H9 (cell line): ENCODE results near the gene TTLL12. TPM values are rescaled to one million over a fixed set of nuclear protein-coding genes. Genes with fewer than 3 reads are reported as not detected.

Source experiments
- DNase-seq: peaks from one replicate; pipeline ENCODE4 v3.0.0-alpha.2; 2017
- H2AFZ ChIP-seq: one replicate; pipeline ENCODE4 v1.6.1; 2013; ENCODE audit warnings: mild to moderate bottlenecking, low read length, control low read depth, moderate library complexity
- H2AK5ac ChIP-seq: 2 replicates; pipeline ENCODE4 v1.6.1; 2013; ENCODE audit warnings: low read length, control low read depth, mixed read lengths; ENCODE audit not compliant: insufficient read length
- H2BK120ac ChIP-seq: one replicate; pipeline ENCODE4 v1.6.1; 2013; ENCODE audit warnings: low read depth, mild to moderate bottlenecking, low read length, control low read depth, inconsistent platforms; ENCODE audit not compliant: poor library complexity, severe bottlenecking
- H2BK12ac ChIP-seq: 2 replicates; pipeline ENCODE4 v1.6.1; 2013; ENCODE audit warnings: low read length, control low read depth, mixed read lengths, low read depth; ENCODE audit not compliant: insufficient read length
- H2BK15ac ChIP-seq: 2 replicates; pipeline ENCODE4 v1.6.1; 2013; ENCODE audit warnings: low read depth, low read length, control low read depth
- H2BK20ac ChIP-seq: one replicate; pipeline ENCODE4 v1.6.1; 2013; ENCODE audit warnings: low read depth, mild to moderate bottlenecking, low read length, control low read depth, inconsistent platforms; ENCODE audit not compliant: poor library complexity, severe bottlenecking
- H2BK5ac ChIP-seq: 2 replicates; pipeline ENCODE4 v1.6.1; 2013; ENCODE audit warnings: low read length, control low read depth, mixed read lengths; ENCODE audit not compliant: insufficient read length
- H3K14ac ChIP-seq: 2 replicates; pipeline ENCODE4 v1.6.1; 2013; ENCODE audit warnings: low read length, control low read depth; ENCODE audit not compliant: insufficient read depth
- H3K18ac ChIP-seq: 2 replicates; pipeline ENCODE4 v1.6.1; 2013; ENCODE audit warnings: low read depth, mild to moderate bottlenecking, mixed read lengths, low read length, control low read depth; ENCODE audit not compliant: insufficient read length
- H3K23ac ChIP-seq: 2 replicates; pipeline ENCODE4 v1.6.1; 2013; ENCODE audit warnings: low read length, control low read depth, mixed read lengths, low read depth; ENCODE audit not compliant: insufficient read length
- H3K23me2 ChIP-seq: 2 replicates; pipeline ENCODE4 v1.6.1; 2013; ENCODE audit warnings: low read depth, mild to moderate bottlenecking, mixed read lengths, low read length, control low read depth; ENCODE audit not compliant: insufficient read length, poor library complexity, severe bottlenecking
- H3K27ac ChIP-seq: 2 replicates; pipeline ENCODE4 v1.5.1; 2013; ENCODE audit warnings: low read length, control low read depth, mixed read lengths, low read depth; ENCODE audit not compliant: insufficient read length
- H3K27me3 ChIP-seq: 2 replicates; pipeline ENCODE4 v1.6.1; 2013; ENCODE audit warnings: low read length, control low read depth, inconsistent platforms; ENCODE audit not compliant: insufficient read depth
- H3K4ac ChIP-seq: 2 replicates; pipeline ENCODE4 v1.6.1; 2013; ENCODE audit warnings: low read depth, mild to moderate bottlenecking, control low read depth, inconsistent platforms, low read length, moderate library complexity
- H3K4me1 ChIP-seq: 2 replicates; pipeline ENCODE4 v1.6.1; 2013; ENCODE audit warnings: low read length, control low read depth, inconsistent platforms; ENCODE audit not compliant: insufficient read depth
- H3K4me2 ChIP-seq: 2 replicates; pipeline ENCODE4 v1.6.1; 2013; ENCODE audit warnings: low read length, control low read depth, mixed read lengths; ENCODE audit not compliant: insufficient read length, insufficient read depth
- H3K56ac ChIP-seq: 2 replicates; pipeline ENCODE4 v1.6.1; 2013; ENCODE audit warnings: low read depth, mild to moderate bottlenecking, mixed read lengths, low read length, control low read depth; ENCODE audit not compliant: insufficient read length
- H3K79me1 ChIP-seq: 2 replicates; pipeline ENCODE4 v1.6.1; 2013; ENCODE audit warnings: low read depth, mild to moderate bottlenecking, moderate library complexity, low read length, control low read depth, inconsistent platforms; ENCODE audit not compliant: insufficient read depth, poor library complexity, severe bottlenecking
- H3K79me2 ChIP-seq: 2 replicates; pipeline ENCODE4 v1.6.1; 2013; ENCODE audit warnings: low read length, control low read depth, inconsistent platforms; ENCODE audit not compliant: insufficient read depth
- H3K9ac ChIP-seq: 2 replicates; pipeline ENCODE4 v1.6.1; 2013; ENCODE audit warnings: low read length, control low read depth, mixed read lengths; ENCODE audit not compliant: insufficient read length; ENCODE audit errors: extremely low read depth
- H3K9me3 ChIP-seq: one replicate; pipeline ENCODE4 v1.6.1; 2013; ENCODE audit warnings: low read depth, low read length, inconsistent platforms; ENCODE audit not compliant: control insufficient read depth
- H3T11ph ChIP-seq: one replicate; pipeline ENCODE4 v1.6.1; 2013; ENCODE audit warnings: mild to moderate bottlenecking, low read length, control low read depth, inconsistent platforms
- H4K20me1 ChIP-seq: one replicate; pipeline ENCODE4 v1.6.1; 2013; ENCODE audit not compliant: control insufficient read depth, insufficient read length, insufficient read depth
- H4K5ac ChIP-seq: 2 replicates; pipeline ENCODE4 v1.6.1; 2013; ENCODE audit warnings: low read depth, mild to moderate bottlenecking, mixed read lengths, low read length, control low read depth; ENCODE audit not compliant: insufficient read length
- H4K8ac ChIP-seq: replicated peaks from 2 replicates; pipeline ENCODE4 v1.6.1; 2013; ENCODE audit warnings: low read length, control low read depth, mixed read lengths, low read depth; ENCODE audit not compliant: insufficient read length
- H4K91ac ChIP-seq: 2 replicates; pipeline ENCODE4 v1.6.1; 2013; ENCODE audit warnings: low read depth, mild to moderate bottlenecking, moderate library complexity, mixed read lengths, low read length, control low read depth; ENCODE audit not compliant: insufficient read length
- H3K27ac Mint-ChIP-seq, 3 experiments: 2 replicates in 2 of 3; 3 replicates in 1 of 3; pipeline ENCODE4 v1.8.0; 2020 to 2021; ENCODE audit warnings: mixed read lengths in 3 of 3, mild to moderate bottlenecking in 1 of 3, moderate library complexity in 1 of 3
- H3K27me3 Mint-ChIP-seq: 2 replicates; pipeline ENCODE4 v1.8.0; 2021; ENCODE audit warnings: low read depth, mild to moderate bottlenecking, moderate library complexity, mixed read lengths
- H3K36me3 Mint-ChIP-seq, 3 experiments: 2 replicates in 2 of 3; 3 replicates in 1 of 3; pipeline ENCODE4 v1.8.0; 2020 to 2021; ENCODE audit warnings: low read depth in 3 of 3, mixed read lengths in 3 of 3; ENCODE audit not compliant: insufficient read depth in 1 of 3
- H3K4me1 Mint-ChIP-seq, 2 experiments: 2 replicates each; pipeline ENCODE4 v1.8.0; 2020; ENCODE audit warnings: mixed read lengths in 2 of 2
- H3K4me3 Mint-ChIP-seq, 2 experiments: 2 replicates in 1 of 2; 3 replicates in 1 of 2; pipeline ENCODE4 v1.8.0; 2020 to 2021; ENCODE audit warnings: mild to moderate bottlenecking in 2 of 2, mixed read lengths in 2 of 2, moderate library complexity in 1 of 2
- H3K9me3 Mint-ChIP-seq, 2 experiments: 2 replicates in 1 of 2; 3 replicates in 1 of 2; pipeline ENCODE4 v1.8.0; 2020; ENCODE audit warnings: mild to moderate bottlenecking in 2 of 2, mixed read lengths in 2 of 2, moderate library complexity in 1 of 2
- CTCF ChIP-seq: fragments of 200-600 bp; sonication (generic); conservative IDR thresholded peaks from 3 replicates; pipeline ENCODE4 v1.8.0; 2021; ENCODE audit warnings: antibody characterized with exemption, mild to moderate bottlenecking
- WGBS: extraction: QIAGEN DNeasy Blood & Tissue Kit; methylation state at CpG from one replicate; pipeline ENCODE4 v1.1.7; 2013; ENCODE audit warnings: missing lambda C conversion rate, low lambda C conversion rate, mixed read lengths; ENCODE audit not compliant: insufficient read length; ENCODE audit errors: extremely low coverage; 5-methylcytosine and 5-hydroxymethylcytosine counted together
- total RNA-seq: library from RNA; stranded (reverse); gene quantifications from 2 replicates; pipeline ENCODE4 v1.2.1, GENCODE V29; 2021

The TTLL12 gene
- total RNA-seq, 1 experiment from 2014 or later: 89.6 TPM

- Histone ChIP-seq H2AFZ (no peak overlapping the region), H3T11ph (no peak overlapping the region), H4K5ac (no peak overlapping the region), H2BK12ac (no peak overlapping the region), H3K18ac (no peak overlapping the region), H3K9me3 (no peaks in the 10 kb centered on the region), H4K8ac (no peak overlapping the region), H3K4ac (no peak overlapping the region), H3K79me2 (no peaks in the 10 kb centered on the region), H2BK5ac (no peak overlapping the region), H3K9ac (no peak overlapping the region), H3K23me2 (no peaks in the 10 kb centered on the region), H3K23ac (no peak overlapping the region), H3K4me1 (no peaks in the 10 kb centered on the region), H3K79me1 (no peaks in the 10 kb centered on the region), H4K20me1 (no peaks in the 10 kb centered on the region), H2BK15ac (no peak overlapping the region), H3K4me2 (no peak overlapping the region), H3K56ac (no peak overlapping the region), H2AK5ac (no peak overlapping the region), H3K27ac (no peak overlapping the region), H3K14ac (no peak overlapping the region), H2BK20ac (no peak overlapping the region), H2BK120ac (no peak overlapping the region), H4K91ac (no peak overlapping the region), H3K27me3 (no peaks in the 10 kb centered on the region)
- no CpG with 5 or more reads among the region's 15 CpGs for WGBS
- no peaks in the 10 kb centered on the region for H3K27me3 Mint-ChIP-seq
- H3K27ac Mint-ChIP-seq: no peak overlapping the region
- no peaks in the 10 kb centered on the region for H3K9me3 Mint-ChIP-seq
- no peak overlapping the region for H3K4me3 Mint-ChIP-seq
- no peak for TF ChIP-seq CTCF
- no peaks in the 10 kb centered on the region for H3K4me1 Mint-ChIP-seq
- H3K36me3 Mint-ChIP-seq: peaks cover 36 to 78% (median 69%) of the 10 kb centered on the region in 3 experiments
- DNase-seq: no peak
Observed at GRCh38 chr22:43176090-43176489, 10.8 kb downstream of the TTLL12 start.
